GM12892 (cell line): Measurements from ENCODE around the gene ALPG.

Source experiments
- POLR2A ChIP-seq: IDR thresholded peaks from 2 replicates; pipeline ENCODE4 v1.6.1; 2011; ENCODE audit warnings: low read depth, low read length, control low read depth
- POLR2AphosphoS5 ChIP-seq: IDR thresholded peaks from 2 replicates; pipeline ENCODE4 v1.6.1; 2011; ENCODE audit warnings: low read depth, low read length, control low read depth

- TF ChIP-seq POLR2A (no peak), POLR2AphosphoS5 (no peak)
Observed at GRCh38 chr2:232432598-232433184, 26.0 kb downstream of the ALPG start.
